ENCODE results near the gene DTWD2.

- TF ChIP-seq CTCF (conservative IDR thresholded peaks at IDR 0.05): no peak
- no peak for TF ChIP-seq ZFX (IDR thresholded peaks at IDR 0.05)
These were observed 7.8 kb upstream of the DTWD2 start for GRCh38 chr5:118996098-118996497.
